Measurements from ENCODE around the gene COX5B.

DNA sequence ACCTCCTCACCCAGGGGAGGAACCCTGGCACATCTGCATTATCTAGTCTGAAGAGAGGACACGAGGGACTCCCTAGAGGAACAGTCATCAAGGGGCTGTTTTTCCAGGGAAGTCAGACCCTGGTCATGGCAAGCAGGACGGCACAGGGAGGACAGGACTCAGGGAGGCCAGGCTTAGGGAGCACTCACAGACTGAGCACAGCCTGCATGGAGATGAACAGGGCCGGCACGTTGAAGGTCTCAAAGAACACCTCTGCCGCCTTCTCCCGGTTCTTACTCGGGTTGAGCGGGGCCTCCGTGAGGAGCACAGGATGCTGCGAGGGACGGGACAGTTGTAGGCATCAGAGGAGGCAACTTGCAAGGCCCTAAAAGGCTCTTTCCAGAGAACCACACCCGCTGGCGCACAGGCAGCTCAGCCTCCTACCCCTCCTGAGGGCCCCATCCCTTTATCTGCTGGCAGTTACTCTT, 12.9 kb downstream of the COX5B start:
- TF ChIP-seq, protein P1, sequence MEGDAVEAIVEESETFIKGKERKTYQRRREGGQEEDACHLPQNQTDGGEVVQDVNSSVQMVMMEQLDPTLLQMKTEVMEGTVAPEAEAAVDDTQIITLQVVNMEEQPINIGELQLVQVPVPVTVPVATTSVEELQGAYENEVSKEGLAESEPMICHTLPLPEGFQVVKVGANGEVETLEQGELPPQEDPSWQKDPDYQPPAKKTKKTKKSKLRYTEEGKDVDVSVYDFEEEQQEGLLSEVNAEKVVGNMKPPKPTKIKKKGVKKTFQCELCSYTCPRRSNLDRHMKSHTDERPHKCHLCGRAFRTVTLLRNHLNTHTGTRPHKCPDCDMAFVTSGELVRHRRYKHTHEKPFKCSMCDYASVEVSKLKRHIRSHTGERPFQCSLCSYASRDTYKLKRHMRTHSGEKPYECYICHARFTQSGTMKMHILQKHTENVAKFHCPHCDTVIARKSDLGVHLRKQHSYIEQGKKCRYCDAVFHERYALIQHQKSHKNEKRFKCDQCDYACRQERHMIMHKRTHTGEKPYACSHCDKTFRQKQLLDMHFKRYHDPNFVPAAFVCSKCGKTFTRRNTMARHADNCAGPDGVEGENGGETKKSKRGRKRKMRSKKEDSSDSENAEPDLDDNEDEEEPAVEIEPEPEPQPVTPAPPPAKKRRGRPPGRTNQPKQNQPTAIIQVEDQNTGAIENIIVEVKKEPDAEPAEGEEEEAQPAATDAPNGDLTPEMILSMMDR (IDR thresholded peaks at IDR 0.05), result no peak
- TF ChIP-seq POLR2A (IDR thresholded peaks at IDR 0.05) (no peak), EP300 (IDR thresholded peaks at IDR 0.05) (no peak)
